HG03039 (cell line): ENCODE results near the gene ZACN.

ENCODE experiments used
- ATAC-seq: cut with Tn5 transposase; IDR thresholded peaks from one replicate; pipeline ENCODE4 v1.9.1; 2021; ENCODE audit warnings: mild to moderate bottlenecking, moderate library complexity; ENCODE audit not compliant: unreplicated experiment

ZACN gene

DNA sequence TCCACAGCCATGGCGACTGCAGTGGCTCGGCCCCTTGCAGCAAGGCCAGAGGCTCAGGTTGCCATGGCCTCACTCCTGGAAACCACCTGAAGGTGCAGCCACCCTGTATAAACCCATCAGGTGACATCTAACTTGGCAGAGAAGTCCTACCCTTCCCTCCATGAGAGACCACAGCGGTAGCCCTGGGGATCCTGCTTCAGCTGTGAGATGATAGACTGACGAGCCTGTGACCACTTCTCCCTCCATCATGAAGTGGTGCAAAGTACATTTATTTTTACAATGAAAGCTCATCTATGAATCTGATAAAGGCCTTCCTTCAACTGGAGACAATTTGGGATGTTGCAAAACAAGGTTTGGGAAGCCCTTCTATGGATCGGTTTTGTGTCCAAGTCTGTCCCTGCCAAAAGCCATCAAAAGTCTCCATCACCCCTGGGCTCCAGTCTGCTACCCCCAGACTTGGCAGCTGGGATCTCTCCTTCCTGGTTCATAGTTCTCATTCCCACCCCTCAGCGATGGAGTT lies 1.8 kb downstream of the ZACN start:
- no peak for ATAC-seq

DNA sequence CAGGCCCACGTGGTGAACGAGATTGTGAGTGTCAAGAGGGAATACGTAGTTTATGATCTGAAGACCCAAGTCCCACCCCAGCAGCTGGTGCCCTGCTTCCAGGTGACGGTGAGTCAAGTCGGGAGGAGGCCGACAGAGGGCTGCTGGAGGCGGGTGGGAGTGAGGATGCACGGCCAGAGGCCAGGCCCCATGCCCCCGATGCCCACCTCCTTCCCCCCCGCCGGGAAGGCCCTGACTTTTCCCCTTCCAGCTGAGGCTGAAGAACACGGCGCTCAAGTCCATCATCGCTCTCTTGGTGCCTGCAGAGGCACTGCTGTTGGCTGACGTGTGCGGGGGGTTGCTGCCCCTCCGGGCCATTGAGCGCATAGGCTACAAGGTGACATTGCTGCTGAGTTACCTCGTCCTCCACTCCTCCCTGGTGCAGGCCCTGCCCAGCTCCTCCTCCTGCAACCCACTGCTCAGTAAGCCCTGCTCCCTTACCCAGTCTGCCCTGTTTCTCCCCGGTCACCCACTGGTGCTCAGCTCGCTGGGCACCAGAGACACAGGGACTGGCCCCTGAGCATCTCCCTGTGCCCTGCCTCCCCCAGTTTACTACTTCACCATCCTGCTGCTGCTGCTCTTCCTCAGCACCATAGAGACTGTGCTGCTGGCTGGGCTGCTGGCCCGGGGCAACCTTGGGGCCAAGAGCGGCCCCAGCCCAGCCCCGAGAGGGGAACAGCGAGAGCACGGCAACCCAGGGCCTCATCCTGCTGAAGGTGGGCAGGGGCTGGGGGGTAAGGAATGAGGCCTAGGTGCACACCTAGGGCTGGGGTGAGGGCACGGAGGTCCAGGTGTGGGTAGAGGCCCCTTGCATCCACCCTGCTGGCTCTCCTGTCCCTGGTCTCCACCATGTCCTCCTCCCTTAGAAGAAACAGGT lies 2.6 kb downstream of the ZACN start:
- ATAC-seq = no peak

GRCh38 chr17:76082326-76083251 lies 3.6 kb downstream of the ZACN start:
- no peak for ATAC-seq

DNA sequence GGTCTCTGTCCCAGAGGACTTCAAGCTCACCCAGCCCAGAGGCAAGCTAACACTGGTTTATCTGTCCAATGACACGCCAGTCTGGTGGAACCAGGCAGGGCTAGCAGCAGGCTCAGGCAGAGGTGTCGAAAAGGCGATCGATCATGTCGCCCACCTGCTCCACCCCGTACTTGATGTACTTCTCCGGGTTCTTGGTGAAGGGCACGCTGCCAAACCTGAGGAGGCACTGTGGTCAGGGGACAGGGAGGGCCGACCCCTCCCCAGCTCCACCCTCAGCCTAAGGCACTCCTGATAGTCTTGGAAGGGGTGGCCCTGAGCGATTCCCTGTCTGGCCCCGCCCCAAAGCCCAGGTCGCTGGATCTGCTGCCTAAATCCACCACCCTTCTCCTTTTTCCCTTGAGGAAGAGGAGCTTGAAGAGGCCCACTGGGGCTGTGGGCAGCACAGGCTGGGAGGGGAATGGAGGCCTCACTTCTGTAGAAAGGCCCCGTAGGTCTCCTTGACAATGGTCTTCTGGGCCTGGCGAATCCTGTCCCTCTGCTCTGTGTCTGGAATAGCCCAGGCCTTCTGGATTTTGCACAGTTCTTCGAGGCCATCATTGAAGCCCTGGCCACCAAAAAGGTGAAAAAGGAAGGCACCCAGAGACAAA lies 4.7 kb downstream of the ZACN start:
- no peak for ATAC-seq

GRCh38 chr17:76085066-76085730 lies 6.2 kb downstream of the ZACN start:
- no peak for ATAC-seq

DNA sequence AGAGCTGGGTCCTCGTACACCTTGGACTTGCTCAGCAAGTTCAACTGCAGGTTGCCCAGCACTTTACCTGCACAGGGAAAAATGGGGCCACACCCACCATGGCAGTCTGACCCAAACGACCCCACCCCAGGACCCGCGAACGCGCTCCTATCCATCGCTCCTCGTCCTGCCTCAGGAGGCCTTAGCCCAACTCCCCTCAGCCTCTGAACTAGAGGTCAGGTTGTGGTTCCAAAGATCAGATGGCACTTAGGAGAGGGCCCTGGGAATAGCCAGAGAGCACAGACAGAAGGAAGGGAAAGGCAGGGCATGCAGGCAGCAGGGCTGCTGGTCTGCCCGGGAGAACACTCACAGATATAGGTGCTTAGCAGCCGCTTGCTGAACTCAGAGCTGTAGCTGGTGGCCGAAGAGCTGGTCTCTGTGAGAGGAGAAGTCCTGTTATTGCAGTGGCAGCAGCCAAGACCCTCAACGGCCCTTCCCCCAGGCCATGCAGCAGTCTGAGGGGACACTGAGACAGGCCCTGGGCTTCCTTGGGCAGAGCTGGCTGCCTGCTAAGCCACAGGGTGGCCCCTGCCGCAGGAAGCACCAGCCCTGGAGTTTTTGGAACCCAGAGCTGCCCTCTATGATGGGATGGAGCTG lies 6.9 kb downstream of the ZACN start:
- no peak for ATAC-seq

- ATAC-seq = no peak
Measured at GRCh38 chr17:76086384-76086783, 7.4 kb downstream of the ZACN start.

DNA sequence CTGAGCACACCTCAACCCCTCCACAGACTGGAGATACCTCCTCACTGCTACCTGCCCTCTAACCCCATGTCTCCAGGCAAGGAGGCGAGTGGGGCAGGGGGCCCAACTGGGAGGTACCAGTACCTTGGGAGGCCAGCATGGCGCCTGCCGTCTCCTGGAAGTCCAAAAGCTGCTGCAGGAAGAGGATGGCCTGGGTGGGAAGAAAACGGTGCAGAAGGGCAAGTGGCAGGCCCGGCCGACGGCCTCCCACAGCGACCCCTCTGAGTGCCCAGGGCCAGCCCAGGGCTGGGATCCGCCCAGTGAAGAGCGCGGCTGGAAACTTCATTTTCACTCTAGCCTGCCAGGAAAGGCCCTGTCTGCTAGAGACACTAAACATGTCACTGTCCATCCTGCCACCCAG lies 8.5 kb downstream of the ZACN start:
- no peak for ATAC-seq

GRCh38 chr17:76088041-76088867 lies 9.3 kb downstream of the ZACN start:
- no peak for ATAC-seq

- ATAC-seq = no peak
Measured at GRCh38 chr17:76088868-76089576, 10.0 kb downstream of the ZACN start.

GRCh38 chr17:76089680-76090516 lies 10.9 kb downstream of the ZACN start:
- no peak for ATAC-seq

- ATAC-seq = no peak
Measured at GRCh38 chr17:76090517-76091129, 11.6 kb downstream of the ZACN start.

DNA sequence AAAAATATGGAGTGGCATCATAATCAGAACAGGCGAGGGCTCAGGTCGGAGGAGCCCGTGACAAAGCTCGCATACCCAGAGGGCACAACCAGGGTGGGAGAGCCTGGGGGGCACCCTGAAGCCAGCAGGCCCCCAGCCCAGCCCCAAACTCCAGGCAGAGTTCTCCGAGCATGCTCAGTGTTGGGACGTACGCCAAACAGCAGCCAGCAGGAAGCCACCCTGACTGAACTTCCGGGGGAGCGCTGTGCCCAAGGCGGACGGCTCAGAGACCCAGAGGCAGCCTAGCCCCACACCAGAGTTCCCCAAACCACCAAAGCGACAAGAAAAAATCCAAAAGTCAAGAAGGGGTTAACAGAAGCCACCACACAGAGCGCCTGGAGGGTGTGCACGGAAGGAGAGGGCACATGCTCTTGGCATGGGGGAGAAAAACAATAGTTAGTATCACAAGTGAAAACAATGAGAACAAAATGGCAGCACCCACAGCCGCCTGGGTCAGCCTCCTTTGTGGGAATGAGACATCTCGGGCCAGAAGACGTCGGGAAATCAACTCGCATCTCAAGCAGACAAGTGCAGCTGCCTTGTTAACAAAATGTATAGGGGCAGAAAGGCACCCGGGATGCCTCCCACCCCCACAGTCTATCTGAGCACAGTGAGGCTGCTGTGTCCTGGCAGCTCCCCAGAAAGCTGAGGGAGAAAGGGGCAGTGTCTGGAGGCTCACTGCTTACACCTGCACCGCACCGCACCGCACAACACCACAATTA lies 12.7 kb downstream of the ZACN start:
- ATAC-seq = no peak

GRCh38 chr17:76092526-76093413 lies 13.8 kb downstream of the ZACN start:
- no peak for ATAC-seq

GRCh38 chr17:76094046-76094445 lies 15.1 kb downstream of the ZACN start:
- ATAC-seq = no peak
